Calu3 (cell line): ENCODE results near the gene EIPR1. TPM values are rescaled to one million over a fixed set of nuclear protein-coding genes. Genes with fewer than 3 reads are reported as not detected.

Experiments used
- BruUV-seq: library from RNA; stranded (reverse); fragments of 400-500 nt; replicated peaks from 2 replicates; lab custom pipeline; 2021; lab: Mats Ljungman, UMichigan
- CTCF ChIA-PET: fragments of 300-600 bp; sonication (Branson Sonifier 250); formaldehyde crosslinking; loops from one replicate; lab custom pipeline; 2022; ENCODE audit warnings: antibody characterized with exemption; lab: Charles Lee
- DNase-seq: peaks from one replicate; pipeline ENCODE4 v3.0.0; 2022
- H3K27ac Mint-ChIP-seq: one replicate; pipeline ENCODE4 v1.8.0; 2022; ENCODE audit warnings: mixed read lengths; ENCODE audit not compliant: unreplicated experiment
- H3K27me3 Mint-ChIP-seq: one replicate; pipeline ENCODE4 v1.8.0; 2022; ENCODE audit warnings: mixed read lengths; ENCODE audit not compliant: unreplicated experiment
- H3K36me3 Mint-ChIP-seq: one replicate; pipeline ENCODE4 v1.8.0; 2022; ENCODE audit warnings: mild to moderate bottlenecking, moderate library complexity, mixed read lengths; ENCODE audit not compliant: insufficient read depth, unreplicated experiment
- H3K4me1 Mint-ChIP-seq: one replicate; pipeline ENCODE4 v1.8.0; 2022; ENCODE audit warnings: mild to moderate bottlenecking, low read depth, mixed read lengths; ENCODE audit not compliant: unreplicated experiment
- H3K4me3 Mint-ChIP-seq: one replicate; pipeline ENCODE4 v1.8.0; 2022; ENCODE audit warnings: mild to moderate bottlenecking, low read depth, moderate library complexity, mixed read lengths; ENCODE audit not compliant: unreplicated experiment
- H3K9me3 Mint-ChIP-seq: one replicate; pipeline ENCODE4 v1.8.0; 2022; ENCODE audit warnings: low read depth, mixed read lengths; ENCODE audit not compliant: unreplicated experiment
- CTCF ChIP-seq: fragments of 200-600 bp; IDR thresholded peaks from one replicate; pipeline ENCODE4 v1.8.0; 2022; ENCODE audit warnings: antibody characterized with exemption; ENCODE audit not compliant: unreplicated experiment
- intact Hi-C: fragments of 100-400 bp; cut with micrococcal nuclease; formaldehyde crosslinking; loops from one replicate; pipeline ENCODE4 v1.10.0; 2022; ENCODE audit not compliant: unreplicated experiment
- total RNA-seq: library from RNA; stranded (reverse); gene quantifications from 2 replicates; pipeline ENCODE4 v1.2.3, GENCODE V29; 2022

EIPR1 gene
- total RNA-seq, 1 experiment from 2014 or later, result 31.7 TPM

DNA sequence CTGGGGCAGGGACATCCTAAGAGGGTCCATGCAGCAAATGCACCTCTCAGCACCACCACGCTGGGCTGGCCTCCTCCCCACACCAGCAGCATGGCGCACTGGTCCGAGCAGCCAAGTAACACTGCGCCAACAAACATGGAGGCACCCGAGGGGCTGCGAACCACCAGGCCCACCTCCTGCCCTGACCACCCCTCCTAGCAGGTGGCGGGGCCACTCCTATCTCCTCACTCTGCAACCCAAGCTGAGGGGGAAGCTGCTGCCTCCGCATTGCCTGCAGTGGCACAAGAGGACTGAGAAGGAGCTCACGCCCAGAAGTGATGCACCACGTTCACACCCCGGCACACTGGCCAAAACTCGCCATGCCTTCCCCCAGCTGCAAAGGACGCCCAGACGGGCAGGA lies 94.4 kb downstream of the EIPR1 start:
- no peak for DNase-seq
- no TSS peak for BruUV-seq
- Mint-ChIP-seq H3K9me3 (peaks cover 2% of the 10 kb centered on the region), H3K4me3 (no peak overlapping the region), H3K27ac (no peak overlapping the region), H3K4me1 (no peaks in the 10 kb centered on the region), H3K36me3 (peaks cover 9% of the 10 kb centered on the region), H3K27me3 (no peaks in the 10 kb centered on the region)
- intact Hi-C loops, result no loop called here
- TF ChIP-seq CTCF, result no peak
- CTCF ChIA-PET, result no interaction called here

- DNase-seq, result no peak
- Mint-ChIP-seq H3K36me3 (peaks cover 10% of the 10 kb centered on the region), H3K27me3 (no peaks in the 10 kb centered on the region), H3K9me3 (peaks cover 2% of the 10 kb centered on the region), H3K4me3 (no peak overlapping the region), H3K4me1 (no peaks in the 10 kb centered on the region), H3K27ac (no peak overlapping the region)
- intact Hi-C loops, result no loop called here
- BruUV-seq, result no TSS peak
- TF ChIP-seq CTCF, result no peak
- CTCF ChIA-PET, result no interaction called here
Measured at GRCh38 chr2:3282056-3282998, 95.3 kb downstream of the EIPR1 start.

- CTCF ChIA-PET, result no interaction called here
- no TSS peak for BruUV-seq
- no peaks in the 10 kb centered on the region for H3K4me1 Mint-ChIP-seq
- H3K9me3 Mint-ChIP-seq, result peaks cover 5% of the 10 kb centered on the region
- H3K36me3 Mint-ChIP-seq, result peaks cover 10% of the 10 kb centered on the region
- no peak for DNase-seq
- H3K27ac Mint-ChIP-seq, result no peak overlapping the region
- TF ChIP-seq CTCF, result no peak
- no peaks in the 10 kb centered on the region for H3K27me3 Mint-ChIP-seq
- H3K4me3 Mint-ChIP-seq, result no peak overlapping the region
- intact Hi-C loops, result no loop called here
Measured at GRCh38 chr2:3280683-3281520, 96.7 kb downstream of the EIPR1 start.

GRCh38 chr2:3280197-3280596 lies 97.4 kb downstream of the EIPR1 start:
- H3K27ac Mint-ChIP-seq, result no peak overlapping the region
- no peaks in the 10 kb centered on the region for H3K27me3 Mint-ChIP-seq
- no TSS peak for BruUV-seq
- no peak for TF ChIP-seq CTCF
- H3K9me3 Mint-ChIP-seq, result peaks cover 5% of the 10 kb centered on the region
- no peak for DNase-seq
- no peak overlapping the region for H3K4me3 Mint-ChIP-seq
- peaks cover 10% of the 10 kb centered on the region for H3K36me3 Mint-ChIP-seq
- intact Hi-C loops, result no loop called here
- CTCF ChIA-PET, result interaction anchor here (0.6 kb wide), 1 partner anchor 12 kb away, joined by 5 read pairs; no protein-coding TSS in a partner anchor
- H3K4me1 Mint-ChIP-seq, result no peaks in the 10 kb centered on the region
